Mammary microvascular endothelial cell (primary cell): ENCODE data around the gene MCMBP. TPM values are rescaled to one million over a fixed set of nuclear protein-coding genes. Genes with fewer than 3 reads are reported as not detected.

ENCODE experiments used
- total RNA-seq: library from RNA; depleted of rRNA; stranded (reverse); fragments of >200 nt; gene quantifications from 2 replicates; pipeline ENCODE4 v1.2.3, GENCODE V29; 2015

Gene MCMBP, protein sequence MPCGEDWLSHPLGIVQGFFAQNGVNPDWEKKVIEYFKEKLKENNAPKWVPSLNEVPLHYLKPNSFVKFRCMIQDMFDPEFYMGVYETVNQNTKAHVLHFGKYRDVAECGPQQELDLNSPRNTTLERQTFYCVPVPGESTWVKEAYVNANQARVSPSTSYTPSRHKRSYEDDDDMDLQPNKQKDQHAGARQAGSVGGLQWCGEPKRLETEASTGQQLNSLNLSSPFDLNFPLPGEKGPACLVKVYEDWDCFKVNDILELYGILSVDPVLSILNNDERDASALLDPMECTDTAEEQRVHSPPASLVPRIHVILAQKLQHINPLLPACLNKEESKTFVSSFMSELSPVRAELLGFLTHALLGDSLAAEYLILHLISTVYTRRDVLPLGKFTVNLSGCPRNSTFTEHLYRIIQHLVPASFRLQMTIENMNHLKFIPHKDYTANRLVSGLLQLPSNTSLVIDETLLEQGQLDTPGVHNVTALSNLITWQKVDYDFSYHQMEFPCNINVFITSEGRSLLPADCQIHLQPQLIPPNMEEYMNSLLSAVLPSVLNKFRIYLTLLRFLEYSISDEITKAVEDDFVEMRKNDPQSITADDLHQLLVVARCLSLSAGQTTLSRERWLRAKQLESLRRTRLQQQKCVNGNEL
- total RNA-seq, result 53.9 and 56.8 TPM in 2 replicates

GRCh38 chr10:119872610-119872859 is at the start of gene MCMBP:
Gene MCMBP (minus strand): TSS chr10:119872843. CDS start chr10:119872584, 259 bp downstream.

DNA sequence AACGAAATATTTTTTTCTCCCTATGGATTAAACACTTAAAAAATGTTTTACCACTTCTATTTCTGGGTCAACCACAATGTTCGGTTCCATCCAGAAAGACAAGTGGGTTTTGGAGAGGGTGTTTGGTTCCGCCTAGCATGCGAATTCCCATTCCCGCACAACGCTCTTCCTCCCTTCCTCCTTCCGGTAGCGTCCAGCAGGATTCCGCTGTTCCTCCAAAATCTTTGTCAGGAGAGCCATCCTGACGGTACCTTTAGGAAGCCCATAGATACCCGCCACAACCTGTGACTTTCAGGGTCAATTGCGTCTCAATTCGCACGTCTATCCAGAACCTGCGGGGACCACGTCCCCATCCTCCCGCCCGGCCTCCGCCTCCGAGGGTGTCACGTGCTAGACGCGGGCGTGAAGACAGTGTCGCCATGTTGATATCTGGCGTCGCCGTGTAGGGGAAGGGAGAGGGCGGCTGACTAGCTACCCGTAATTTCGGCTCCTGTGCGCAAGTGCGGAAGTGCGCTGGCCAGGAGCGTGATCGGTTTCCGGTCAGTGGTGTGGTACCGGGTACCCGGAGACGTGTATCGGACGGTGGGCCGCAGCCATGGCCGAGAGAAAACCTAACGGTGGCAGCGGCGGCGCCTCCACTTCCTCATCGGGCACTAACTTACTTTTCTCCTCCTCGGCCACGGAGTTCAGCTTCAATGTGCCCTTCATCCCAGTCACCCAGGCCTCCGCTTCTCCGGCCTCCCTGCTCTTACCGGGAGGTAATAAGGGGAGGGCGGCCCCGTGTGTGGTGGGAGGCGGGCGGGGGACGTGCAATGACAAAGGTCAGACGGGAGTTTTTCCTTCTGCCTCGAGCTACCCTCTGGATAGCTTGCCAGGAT is 19.8 kb upstream of the MCMBP start, which contains the start of gene SEC23IP:
TSS of gene SEC23IP (plus strand) at position 543 of the 878 bp plus-strand sequence. CDS start at position 596, 53 bp downstream.

Other genes with a start within 250 kb of the MCMBP start
- gene BAG3, start 221.5 kb downstream of the MCMBP start, total RNA-seq, result 54.5 and 59.0 TPM in 2 replicates
- gene INPP5F, start 146.8 kb downstream of the MCMBP start, total RNA-seq, result 11.2 and 11.4 TPM in 2 replicates
- gene SEC23IP, start 19.9 kb upstream of the MCMBP start, total RNA-seq, result 22.5 and 25.9 TPM in 2 replicates